KMS-11 (cell line): Measurements from ENCODE around the gene AP2A2.

ENCODE experiments used
- H2AFZ ChIP-seq: fragments of 200-600 bp; sonication (generic); 2 replicates; pipeline ENCODE4 v1.6.1; 2016; ENCODE audit warnings: antibody characterized with exemption, mixed run types, low read depth
- H3K27ac ChIP-seq: fragments of 200-600 bp; sonication (generic); 2 replicates; pipeline ENCODE4 v1.6.1; 2016; ENCODE audit warnings: mild to moderate bottlenecking, mixed run types
- H3K27me3 ChIP-seq: fragments of 200-600 bp; sonication (generic); 2 replicates; pipeline ENCODE4 v1.6.1; 2017; ENCODE audit warnings: mild to moderate bottlenecking, low read depth, mixed run types, moderate library complexity; ENCODE audit not compliant: insufficient read depth
- H3K36me3 ChIP-seq: fragments of 200-600 bp; sonication (generic); 2 replicates; pipeline ENCODE4 v1.6.1; 2017; ENCODE audit warnings: mild to moderate bottlenecking, mixed run types; ENCODE audit not compliant: insufficient read depth
- H3K4me1 ChIP-seq: fragments of 200-600 bp; sonication (generic); 2 replicates; pipeline ENCODE4 v1.6.1; 2016; ENCODE audit warnings: mild to moderate bottlenecking, low read depth, mixed run types; ENCODE audit not compliant: poor library complexity, severe bottlenecking
- H3K4me2 ChIP-seq: fragments of 200-600 bp; sonication (generic); 2 replicates; pipeline ENCODE4 v1.7.0; 2016; ENCODE audit warnings: mild to moderate bottlenecking, mixed run types
- H3K4me3 ChIP-seq: fragments of 200-600 bp; sonication (generic); IDR thresholded peaks from 2 replicates; pipeline ENCODE4 v1.6.1; 2017; ENCODE audit warnings: low read depth, low read length, mixed read lengths; ENCODE audit not compliant: insufficient read depth
- H3K79me2 ChIP-seq: fragments of 200-600 bp; sonication (generic); 2 replicates; pipeline ENCODE4 v1.6.1; 2016; ENCODE audit warnings: low read depth, mixed run types; ENCODE audit not compliant: insufficient read depth
- H3K9ac ChIP-seq: fragments of 200-600 bp; sonication (generic); 2 replicates; pipeline ENCODE4 v1.6.1; 2016; ENCODE audit warnings: mild to moderate bottlenecking, mixed run types
- H4K20me1 ChIP-seq: fragments of 200-600 bp; sonication (generic); 2 replicates; pipeline ENCODE4 v1.6.1; 2016; ENCODE audit warnings: mild to moderate bottlenecking, mixed run types; ENCODE audit not compliant: insufficient read depth
- TF ChIP-seq, protein P1 (sequence below): fragments of 200-600 bp; sonication (generic); conservative IDR thresholded peaks from 2 replicates; pipeline ENCODE4 v1.6.1; 2017; ENCODE audit warnings: low read depth, mild to moderate bottlenecking, antibody characterized with exemption, low read length, moderate library complexity, mixed read lengths

AP2A2 gene

DNA sequence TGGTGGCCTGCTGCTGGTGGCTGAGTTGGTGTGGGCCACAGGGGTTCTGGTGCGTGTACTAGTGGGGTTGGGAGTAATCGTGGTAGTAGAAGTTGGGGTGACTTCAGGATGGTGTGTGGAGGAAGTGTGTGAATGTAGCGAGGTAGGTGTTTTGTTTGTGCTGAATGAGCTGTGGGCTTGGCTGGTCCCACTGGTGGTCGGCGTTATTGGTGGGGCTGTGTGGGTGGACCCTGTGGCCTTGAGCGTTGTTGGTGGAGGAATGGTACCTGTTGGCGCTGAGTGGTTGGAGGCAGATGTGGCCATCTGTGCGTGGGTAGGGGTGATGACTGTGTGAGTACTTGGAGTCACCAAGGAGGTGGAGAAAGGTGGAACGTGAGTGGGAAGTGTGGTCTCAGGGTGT, 92.4 kb downstream of the AP2A2 start:
- Histone ChIP-seq H4K20me1 (no peaks in the 10 kb centered on the region), H3K4me1 (no peaks in the 10 kb centered on the region), H3K4me2 (no peak overlapping the region), H3K27me3 (0 out of 2 replicates have a peak, but pooled peaks cover 3% of the 10 kb centered on the region), H2AFZ (no peak overlapping the region), H3K79me2 (no peaks in the 10 kb centered on the region), H3K4me3 (no peak overlapping the region), H3K27ac (no peak overlapping the region), H3K36me3 (no peaks in the 10 kb centered on the region), H3K9ac (no peak overlapping the region)
- TF ChIP-seq, protein P1, sequence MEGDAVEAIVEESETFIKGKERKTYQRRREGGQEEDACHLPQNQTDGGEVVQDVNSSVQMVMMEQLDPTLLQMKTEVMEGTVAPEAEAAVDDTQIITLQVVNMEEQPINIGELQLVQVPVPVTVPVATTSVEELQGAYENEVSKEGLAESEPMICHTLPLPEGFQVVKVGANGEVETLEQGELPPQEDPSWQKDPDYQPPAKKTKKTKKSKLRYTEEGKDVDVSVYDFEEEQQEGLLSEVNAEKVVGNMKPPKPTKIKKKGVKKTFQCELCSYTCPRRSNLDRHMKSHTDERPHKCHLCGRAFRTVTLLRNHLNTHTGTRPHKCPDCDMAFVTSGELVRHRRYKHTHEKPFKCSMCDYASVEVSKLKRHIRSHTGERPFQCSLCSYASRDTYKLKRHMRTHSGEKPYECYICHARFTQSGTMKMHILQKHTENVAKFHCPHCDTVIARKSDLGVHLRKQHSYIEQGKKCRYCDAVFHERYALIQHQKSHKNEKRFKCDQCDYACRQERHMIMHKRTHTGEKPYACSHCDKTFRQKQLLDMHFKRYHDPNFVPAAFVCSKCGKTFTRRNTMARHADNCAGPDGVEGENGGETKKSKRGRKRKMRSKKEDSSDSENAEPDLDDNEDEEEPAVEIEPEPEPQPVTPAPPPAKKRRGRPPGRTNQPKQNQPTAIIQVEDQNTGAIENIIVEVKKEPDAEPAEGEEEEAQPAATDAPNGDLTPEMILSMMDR, result no peak

DNA sequence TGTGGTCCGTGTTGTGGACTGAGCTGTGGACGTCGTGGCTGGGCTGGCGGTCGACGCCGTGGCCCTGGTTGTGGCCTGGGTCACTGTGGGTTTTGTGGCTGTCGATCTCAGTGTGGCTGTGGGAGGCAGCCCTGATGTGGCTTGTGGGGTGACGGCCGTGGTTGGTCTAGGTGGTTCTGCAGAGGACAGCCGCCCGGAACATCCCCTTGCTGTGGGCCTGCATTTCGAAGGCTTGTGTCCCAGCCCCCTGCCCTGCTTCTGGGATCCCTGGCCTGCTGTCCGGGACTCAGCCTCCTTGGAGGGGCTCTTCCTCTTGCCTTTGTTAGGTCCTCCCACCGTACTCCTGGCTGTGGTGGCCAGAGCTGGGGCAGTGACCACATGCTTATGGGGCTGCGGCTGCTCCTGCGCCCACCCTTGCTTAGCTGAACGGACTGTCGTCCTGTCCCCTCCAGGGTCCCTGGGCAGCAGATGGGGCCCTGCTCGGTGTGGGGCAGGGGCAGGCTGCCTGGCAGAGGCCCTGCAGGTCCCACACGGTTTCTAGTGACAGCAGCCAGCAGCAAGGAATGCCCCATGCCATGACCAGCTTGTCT, 93.7 kb downstream of the AP2A2 start:
- TF ChIP-seq, protein P1, result no peak
- Histone ChIP-seq H3K27ac (no peak overlapping the region), H3K79me2 (no peaks in the 10 kb centered on the region)

DNA sequence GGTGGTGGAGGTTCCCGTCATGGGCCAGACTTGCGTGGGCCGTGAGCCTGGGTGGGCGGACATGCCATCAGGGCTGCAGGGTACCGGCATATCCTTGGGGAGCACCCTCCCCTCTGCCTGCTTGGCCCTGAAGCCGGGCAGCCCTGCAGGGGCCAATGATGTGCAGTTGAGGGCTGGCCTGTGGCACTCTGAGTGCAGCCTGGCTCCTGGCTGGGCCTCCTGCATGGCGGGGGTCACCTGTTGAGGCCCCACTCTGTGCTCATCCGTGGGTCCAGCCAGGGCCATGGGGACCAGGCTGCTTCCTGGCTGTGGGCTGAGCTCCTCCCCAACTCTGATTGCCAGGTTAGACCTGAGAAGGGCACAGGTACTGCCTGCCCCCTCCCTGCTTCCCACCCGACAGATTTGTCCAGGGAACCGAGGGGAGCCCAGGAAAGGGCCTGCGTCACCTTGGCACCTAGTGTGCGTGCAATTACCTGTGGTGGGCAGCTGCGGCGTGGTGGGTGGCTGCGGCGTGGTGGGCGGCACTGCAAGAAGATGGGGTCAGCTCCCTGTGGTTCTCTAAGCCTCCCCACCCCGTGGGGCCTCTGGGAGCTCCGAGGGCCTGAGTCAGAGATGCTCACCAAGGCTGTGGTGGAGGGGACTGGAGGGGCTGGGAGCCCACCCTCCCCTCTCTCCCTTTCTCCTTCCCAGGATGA, 94.7 kb downstream of the AP2A2 start:
- Histone ChIP-seq H3K27ac (no peak overlapping the region), H3K4me1 (no peaks in the 10 kb centered on the region), H3K4me2 (no peak overlapping the region), H3K9ac (no peak overlapping the region), H3K4me3 (no peak overlapping the region), H2AFZ (no peak overlapping the region), H3K36me3 (no peaks in the 10 kb centered on the region), H3K79me2 (no peaks in the 10 kb centered on the region), H3K27me3 (0 out of 2 replicates have a peak, but pooled peaks cover 3% of the 10 kb centered on the region), H4K20me1 (no peaks in the 10 kb centered on the region)
- TF ChIP-seq, protein P1, result no peak

More for the DNA sequence above, 93.7 kb downstream of the AP2A2 start:
- Histone ChIP-seq H3K4me1 (no peaks in the 10 kb centered on the region), H2AFZ (no peak overlapping the region), H3K9ac (no peak overlapping the region), H4K20me1 (no peaks in the 10 kb centered on the region), H3K27me3 (0 out of 2 replicates have a peak, but pooled peaks cover 3% of the 10 kb centered on the region), H3K4me3 (no peak overlapping the region), H3K36me3 (no peaks in the 10 kb centered on the region), H3K4me2 (no peak overlapping the region)

DNA sequence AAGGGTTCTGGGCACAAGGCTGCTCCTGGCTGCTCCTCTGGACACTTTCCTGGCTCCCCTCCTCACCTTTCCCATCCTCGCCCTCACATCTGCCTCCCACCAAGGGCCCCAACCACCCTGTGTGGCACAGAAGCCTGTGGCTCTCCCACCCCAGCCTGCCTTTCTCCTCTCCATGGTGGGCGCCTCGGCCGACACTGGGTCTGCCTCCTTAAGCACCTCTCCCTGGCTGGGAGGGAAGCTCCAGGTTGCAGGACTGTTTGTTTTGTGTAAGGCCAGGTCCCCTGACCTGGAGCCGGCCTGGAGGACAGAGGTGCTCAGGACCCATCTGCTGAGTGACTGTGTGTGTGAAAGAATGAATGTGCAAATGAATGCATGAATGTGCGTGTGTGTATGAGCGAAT, 96.7 kb downstream of the AP2A2 start:
- Histone ChIP-seq H3K27ac (no peak overlapping the region), H3K4me1 (no peaks in the 10 kb centered on the region), H2AFZ (no peak overlapping the region), H3K4me2 (no peak overlapping the region), H4K20me1 (no peaks in the 10 kb centered on the region), H3K4me3 (no peak overlapping the region), H3K36me3 (no peaks in the 10 kb centered on the region), H3K9ac (no peak overlapping the region), H3K27me3 (no peaks in the 10 kb centered on the region; the same call in 1 of the 2 replicates), H3K79me2 (no peaks in the 10 kb centered on the region)
- TF ChIP-seq, protein P1, result no peak
